GM11168 (cell line): ENCODE results near the gene TKTL1.

Experiments
- in situ Hi-C: fragments of 300-500 bp; cut with MboI; formaldehyde crosslinking; loops from one replicate; pipeline ENCODE4 v1.12.0; 2022; ENCODE audit warnings: low sequenced_read_pairs; ENCODE audit not compliant: unreplicated experiment

TKTL1 gene

DNA sequence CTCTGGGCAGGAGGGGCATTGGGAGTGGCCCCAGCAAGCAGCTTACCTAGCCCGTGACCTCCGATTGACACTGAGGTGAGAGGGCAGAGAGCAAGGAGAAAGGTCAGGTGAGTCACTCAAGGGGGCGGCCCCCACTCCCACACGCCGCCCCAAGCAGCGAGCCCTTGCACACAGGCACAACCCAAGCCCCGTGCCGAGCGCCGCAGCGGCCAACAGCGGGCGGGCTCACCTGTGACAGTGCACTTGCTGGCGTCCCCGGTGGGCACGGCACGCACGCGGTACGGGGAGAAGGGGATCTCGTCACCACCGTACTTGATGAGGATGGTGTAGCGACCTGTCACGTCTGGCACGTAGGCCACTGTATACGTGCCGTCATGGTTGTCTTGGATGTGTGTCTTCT is 61.6 kb downstream of the TKTL1 start:
- in situ Hi-C loops, result no loop called here

DNA sequence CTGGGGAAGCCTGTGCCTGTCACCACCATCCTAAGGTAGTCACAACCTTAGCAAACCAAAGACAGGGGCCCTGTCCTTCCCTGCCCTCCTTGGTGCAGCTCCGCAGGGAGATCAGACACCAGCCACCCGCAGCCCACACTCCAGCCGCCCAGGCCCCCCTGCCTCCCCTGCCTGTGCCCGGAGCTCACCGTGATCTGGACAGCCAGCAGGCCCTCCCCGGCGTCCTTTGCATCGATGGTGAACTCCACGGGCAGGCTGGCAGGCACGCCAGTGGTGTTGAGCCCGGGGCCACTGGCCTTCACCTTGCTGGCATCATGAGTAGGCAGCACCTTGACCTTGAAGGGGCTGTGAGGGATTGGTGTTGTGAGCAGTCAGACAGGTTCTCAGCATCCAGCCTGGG is 62.4 kb downstream of the TKTL1 start:
- in situ Hi-C loops, result no loop called here

DNA sequence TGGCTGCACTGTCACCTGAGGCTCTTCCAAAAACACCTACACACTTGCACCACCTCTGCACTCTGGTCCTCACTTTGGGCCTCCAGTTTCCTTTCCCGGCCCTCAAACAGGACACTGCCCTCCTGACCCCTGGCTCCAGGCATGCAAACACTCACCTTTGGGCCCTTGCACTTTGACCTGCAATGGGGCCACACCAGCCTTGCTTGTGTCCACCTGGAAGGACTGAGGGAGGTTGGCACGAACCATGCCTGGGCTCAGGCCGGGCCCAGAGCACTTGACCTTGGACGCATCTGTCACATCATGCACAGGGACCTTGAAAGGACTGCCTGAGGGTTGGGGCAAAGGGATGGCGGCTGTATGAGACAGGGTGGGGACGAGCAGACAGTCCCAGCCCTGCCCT is 63.2 kb downstream of the TKTL1 start:
- in situ Hi-C loops, result no loop called here

DNA sequence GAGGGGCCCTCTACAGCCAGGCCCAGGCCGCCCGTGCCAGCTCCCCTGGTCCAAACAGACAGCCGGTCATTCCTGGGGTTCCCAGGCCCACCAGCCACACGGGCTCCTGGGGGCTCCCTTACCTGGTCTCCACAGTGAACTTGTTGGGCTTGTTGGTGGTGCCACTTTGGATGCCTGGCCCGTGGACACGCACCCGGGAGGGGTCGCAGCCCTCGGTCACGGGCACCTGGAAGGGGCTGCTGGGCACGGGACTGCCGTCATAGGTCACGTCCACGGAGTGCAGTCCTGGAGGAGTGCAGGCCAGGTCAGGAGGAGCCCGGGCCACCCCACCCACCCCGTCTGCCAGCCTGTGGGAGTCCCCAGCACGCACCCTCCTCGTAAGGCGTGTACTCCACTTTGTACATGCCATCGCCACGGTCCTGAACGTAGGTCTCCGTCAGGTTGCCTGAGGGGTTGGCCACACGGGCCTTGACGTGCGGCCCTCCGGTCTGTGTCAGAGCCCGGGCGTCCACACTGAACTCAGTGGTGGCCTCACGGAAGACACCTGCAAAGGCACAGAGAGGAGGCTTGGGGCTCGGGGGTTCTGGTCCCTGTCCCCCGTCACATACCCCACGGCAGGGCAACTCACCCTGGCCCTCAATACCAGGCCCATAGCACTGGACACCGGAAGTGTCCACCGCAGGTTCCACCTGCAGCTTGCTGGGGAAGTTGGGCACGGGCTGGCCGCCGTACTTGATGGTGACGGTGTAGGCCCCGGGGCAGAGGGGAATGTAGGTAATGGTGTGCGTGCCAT is 64.0 kb downstream of the TKTL1 start:
- in situ Hi-C loops, result no loop called here

DNA sequence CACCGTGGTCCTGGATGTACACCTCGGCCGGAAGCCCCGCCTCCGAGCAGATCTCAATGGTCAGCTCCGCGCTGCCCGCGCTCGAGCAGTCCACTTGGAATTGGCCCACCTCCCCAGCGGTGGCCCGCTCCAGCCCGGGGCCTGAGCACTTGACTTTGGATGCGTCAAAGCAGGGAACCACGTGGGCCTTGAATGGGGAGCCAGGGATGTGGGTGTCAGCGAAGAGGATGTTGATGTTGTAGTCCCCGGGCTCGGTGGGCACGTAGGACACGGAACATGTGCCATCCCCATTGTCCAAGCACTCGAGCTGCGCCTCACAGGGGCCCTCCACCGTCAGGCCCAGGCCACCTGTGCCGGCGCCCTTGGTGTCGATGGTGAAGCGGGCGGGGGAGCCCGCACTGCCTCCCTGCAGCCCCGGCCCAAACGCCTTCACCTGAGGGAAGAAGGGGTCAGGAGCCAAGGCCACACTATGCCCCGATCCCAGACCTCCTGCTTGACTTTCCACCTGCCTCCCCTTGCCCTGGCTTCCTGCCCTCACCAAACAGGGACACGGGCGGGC is 64.6 kb downstream of the TKTL1 start:
- in situ Hi-C loops, result no loop called here

DNA sequence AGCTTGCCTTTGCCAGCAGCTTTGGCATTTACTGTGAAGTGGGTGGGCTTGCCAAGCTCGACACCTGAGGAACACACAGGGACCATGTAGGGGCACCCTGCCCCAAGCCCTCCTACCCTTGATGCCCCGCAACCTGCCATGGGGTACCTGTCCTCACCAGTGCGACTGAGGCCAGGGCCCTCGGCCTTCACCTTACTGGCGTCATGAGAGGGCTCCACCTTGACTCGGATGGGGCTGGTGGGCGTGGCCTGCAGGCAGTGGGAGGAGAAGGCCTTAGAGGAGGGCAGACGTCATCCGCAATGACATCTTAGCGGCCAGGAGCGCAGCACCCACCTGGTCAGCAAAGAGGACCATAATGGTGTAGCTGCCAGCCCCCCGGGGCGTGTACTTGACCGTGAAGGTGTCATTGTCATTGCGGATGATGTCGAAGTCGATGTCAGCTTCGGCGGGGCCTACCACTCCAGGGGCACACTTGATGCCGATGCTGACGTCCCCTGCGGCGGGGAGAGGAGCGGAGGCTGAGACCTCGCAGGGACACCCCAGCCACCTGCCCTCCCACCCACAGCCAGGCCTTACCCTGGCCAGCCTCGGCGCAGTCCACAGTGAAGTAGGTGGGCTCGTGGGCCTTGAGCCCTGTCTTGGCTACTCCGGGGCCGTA is 66.6 kb downstream of the TKTL1 start:
- in situ Hi-C loops, result no loop called here

DNA sequence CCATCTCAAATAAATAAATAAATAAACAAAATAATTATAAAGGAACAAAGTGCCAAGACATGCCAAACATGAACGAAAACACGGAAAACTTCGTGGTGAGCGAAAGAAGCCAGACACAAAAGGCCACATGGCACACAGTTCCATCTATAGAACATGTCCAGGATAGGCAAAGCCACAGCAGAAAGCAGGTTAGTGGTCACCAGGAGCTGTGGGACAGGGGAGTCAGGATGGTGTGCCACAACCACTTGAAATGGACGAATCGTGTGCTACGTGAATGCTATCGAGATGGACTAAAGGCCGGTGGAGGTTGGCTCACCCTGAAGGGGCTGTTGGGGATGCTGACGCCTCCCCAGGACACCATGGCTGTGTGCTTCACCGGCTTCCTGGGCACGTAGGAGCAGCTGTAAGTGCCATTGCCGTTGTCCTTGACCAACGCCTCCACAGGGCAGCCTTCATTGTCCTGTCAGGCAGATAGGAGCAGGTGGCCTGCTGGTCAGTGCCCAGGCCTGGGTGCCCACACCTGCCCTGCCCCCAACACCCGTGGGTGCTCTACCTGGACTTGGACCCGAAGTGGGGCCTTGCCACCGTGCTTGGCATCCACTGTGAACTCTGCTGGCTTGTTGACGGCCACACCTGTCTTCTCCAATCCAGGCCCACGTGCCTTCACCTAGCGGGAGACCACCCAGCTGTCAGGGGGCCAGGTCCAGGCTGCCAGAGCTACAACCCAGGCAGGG is 68.3 kb downstream of the TKTL1 start:
- in situ Hi-C loops, result no loop called here

DNA sequence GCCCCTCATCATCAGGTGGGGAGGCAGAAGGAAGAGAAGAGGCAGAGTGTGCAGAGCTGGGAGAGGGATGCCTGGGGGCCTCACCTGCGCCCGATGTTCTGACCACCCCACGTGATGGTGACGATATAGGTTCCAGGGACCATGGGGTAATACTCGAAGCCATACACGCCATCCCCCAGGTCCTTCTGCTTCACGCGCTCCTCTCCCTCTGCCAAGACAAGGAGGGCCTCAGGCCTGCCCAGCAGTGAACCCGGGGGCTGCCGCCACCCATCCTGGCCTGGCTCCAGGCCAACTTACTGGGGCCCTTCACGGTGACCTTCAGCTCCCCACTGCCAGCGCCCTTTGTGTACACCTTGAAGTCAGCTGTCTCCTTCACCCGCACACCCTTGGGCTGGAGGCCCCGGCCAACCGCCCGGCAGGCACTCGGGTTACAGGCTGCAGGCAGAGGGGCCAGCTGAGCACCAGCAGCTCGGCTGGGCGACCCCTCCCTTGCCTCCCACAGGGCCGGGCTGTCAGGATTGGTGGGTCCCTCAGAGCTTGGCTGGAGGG is 69.5 kb downstream of the TKTL1 start:
- in situ Hi-C loops, result no loop called here

DNA sequence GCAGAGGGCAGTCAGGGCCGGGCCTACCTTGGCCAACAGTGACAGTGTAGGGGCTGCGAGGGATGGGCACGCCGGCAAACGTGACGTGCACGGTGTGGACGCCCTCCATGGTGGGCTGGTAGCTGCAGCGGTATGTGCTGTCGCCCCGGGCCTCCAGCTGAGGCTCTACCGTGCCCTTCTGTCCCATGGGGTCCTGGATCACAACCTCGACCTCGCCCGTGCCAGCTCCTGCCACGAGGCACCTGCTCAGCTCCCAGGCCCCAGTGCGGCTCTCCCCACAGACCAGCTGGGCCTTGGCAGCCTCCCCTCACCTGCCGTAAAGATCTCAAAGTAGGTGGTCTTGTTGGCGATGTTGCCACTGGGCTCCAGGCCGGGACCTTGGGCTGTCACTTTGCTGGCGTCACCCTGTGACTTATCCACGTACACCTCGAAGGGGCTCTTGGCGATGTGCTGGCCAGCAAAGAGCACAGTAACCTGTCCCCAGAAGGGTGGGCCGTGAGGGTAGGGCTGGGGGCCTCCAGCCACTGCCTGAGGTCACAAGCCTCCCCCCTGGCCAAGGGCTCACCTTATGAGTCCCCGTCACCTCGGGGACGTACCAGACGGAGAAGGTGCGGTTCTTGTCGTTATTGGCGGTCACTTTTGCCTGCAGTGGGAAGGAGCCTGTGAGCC is 70.5 kb downstream of the TKTL1 start:
- in situ Hi-C loops, result no loop called here

DNA sequence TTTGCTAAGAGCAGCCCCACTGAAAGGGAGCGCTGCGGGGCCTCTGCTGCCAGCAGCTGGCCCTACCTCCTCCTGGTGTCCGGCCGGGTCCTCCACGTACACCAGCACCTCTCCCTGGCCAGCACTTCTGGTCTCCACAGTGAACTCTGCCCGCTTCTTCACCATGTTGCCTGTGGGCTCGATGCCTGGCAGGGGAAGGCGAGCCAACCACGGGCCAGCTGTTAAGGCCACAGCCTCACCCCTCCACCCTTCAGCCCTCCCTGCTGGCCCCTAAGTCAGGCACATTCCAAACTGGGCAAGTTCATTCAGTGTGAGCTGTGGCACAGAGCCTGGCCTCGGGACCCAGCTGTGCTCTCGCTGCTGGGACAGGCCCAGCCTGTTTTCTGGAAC is 71.1 kb downstream of the TKTL1 start:
- in situ Hi-C loops, result no loop called here

DNA sequence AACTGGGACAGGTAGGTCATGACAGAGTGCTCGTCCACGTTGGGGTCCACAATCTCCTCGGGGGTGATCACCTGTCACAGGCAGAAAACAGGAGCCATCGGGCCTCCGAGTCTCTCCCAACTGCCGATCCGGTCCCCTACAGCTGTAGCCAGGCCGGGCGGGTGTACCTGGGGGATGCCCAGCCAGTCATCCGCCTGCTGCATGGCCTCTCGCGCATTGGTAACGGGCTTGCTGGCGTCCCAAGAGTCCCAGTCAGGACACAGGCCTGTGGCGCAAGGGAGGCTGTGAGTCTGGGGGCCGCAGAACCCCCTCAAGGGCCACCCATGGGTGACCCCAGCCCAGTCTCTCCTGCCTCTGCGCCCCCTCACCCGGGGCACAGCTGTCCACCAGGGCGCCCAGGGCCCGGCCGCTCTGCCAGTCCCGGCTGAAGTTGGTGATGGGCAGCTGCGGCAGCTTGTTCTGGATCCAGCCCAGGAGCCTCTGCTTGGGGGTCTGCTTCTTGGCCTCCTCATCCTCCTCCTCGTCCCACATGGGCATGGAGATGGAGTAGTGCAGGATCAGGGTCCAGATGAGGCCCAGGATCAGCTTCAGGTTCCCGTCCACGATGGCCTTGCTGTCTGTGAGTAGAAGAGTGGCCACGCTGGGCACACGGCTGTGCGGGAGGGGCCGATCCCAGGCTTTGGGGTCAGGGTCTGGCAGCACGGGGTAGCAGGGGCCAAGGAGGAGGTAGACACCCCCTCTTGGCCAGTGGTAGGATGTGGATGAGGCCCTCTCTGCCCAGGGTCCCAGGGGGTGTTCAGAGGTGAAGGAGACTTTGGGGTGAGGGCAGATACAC is 72.1 kb downstream of the TKTL1 start:
- in situ Hi-C loops, result no loop called here

DNA sequence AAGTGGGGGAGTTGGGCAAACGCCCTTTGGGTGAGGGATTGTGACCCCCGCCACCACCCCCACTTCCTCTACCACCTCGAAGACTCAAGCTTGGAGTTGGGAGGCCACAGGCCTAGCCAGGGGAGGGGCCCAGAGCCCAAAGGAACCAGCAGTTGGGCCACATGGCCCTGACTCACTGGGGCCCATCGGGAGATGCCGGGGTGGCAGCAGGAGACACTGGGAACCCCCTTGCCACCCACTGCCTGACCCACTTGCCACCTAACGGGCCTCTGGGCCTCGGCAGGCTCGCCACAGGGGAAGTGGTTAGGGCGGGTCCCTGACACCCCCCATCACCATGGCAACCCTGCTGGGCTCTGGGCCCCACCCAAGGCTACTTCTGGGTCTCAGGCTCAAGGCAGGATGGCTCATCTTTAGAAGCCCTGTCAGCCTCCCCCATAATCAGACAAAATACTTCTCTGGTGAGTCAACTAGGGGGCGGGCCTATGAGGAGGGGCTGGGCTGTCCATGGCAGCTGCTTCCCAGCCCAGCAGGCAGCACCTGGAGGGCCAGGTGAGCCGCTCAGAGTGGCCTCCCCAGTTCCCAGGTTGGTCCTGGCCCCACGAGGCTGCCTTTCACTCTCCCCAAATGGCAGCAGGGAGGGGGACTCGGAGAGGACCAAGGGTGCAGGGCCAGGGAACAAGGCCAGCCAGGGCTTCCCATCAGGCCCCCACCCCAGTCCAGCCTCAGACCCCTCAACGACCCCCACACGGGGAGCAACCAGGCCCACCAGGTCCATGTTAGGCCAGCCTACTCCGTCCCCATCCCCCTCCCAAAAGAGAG is 73.2 kb downstream of the TKTL1 start:
- in situ Hi-C loops, result no loop called here

DNA sequence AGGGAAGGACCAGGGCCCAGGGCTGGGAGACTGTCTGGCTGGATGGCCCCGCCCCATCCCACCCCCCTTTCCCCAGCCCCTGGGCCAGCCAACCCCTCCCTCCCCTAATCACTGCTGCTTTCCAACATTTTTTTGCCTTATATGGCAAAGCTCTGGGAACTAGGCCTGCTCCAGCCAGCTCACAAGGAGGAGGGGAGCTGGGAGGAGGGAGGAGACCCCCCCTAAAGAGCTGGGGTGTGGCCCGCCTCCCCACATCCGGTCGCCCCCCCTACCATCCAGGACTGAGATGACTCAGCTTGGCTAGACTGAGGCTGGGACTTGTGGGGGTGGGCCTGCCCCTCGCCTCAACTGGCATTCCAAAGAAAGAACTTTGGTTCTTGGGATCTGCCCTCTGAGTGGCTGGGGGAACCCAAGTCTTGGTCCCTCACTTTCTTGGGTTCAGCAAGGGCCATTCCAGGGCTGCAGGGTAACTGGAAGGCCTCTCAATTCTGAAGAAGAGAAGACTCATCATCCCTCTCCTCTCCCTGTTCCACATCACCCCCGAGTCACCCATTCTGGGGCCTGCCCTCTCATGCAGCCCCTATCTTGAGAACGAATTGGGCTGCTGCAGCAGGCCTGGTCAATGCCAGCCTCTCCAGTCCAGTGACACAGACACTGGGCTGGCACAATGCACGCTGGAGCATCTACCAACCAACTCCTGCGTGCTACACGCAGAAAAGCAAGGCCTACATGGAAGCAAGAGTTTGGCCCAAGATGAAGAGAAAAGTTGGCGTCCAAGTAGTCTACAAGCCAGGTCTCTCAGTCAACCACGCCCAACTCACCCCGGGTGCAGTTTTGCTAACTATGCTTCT is 74.1 kb downstream of the TKTL1 start:
- in situ Hi-C loops, result no loop called here

DNA sequence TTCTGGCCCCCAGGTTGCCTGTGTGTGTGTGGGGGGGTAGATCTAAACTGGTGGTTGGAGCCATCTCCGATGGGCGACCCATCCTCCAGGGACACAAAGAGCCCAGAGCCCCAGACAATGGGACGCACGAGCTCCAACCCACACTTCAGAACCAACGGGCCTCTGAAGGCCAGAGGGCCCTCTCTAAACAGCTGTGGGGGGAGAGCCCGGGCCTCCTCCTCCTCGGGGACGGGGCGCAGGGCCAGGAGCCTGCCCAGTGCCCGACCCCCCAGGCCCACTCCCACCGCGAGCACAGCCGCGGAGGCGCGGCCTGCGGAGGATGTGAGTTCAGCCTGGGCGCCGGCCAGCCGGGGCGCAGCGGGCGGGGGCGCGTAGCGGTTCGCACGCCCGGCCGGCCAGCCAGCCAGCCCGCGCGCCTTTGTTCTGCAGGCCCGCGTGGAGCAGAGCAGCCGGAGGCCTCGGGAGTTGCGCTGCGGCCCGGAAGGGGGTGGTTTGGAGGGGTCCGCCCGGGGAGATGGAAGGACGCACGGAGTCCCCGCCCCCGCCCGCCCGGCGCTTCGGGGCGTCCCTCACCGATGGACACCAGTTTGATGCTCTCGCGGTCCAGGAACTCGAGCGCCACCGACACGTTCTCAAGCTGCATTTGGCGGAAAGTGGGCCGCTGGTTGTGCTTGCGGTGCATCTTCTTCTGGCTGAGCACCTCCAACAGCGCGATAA is 74.9 kb downstream of the TKTL1 start:
- in situ Hi-C loops, result no loop called here

DNA sequence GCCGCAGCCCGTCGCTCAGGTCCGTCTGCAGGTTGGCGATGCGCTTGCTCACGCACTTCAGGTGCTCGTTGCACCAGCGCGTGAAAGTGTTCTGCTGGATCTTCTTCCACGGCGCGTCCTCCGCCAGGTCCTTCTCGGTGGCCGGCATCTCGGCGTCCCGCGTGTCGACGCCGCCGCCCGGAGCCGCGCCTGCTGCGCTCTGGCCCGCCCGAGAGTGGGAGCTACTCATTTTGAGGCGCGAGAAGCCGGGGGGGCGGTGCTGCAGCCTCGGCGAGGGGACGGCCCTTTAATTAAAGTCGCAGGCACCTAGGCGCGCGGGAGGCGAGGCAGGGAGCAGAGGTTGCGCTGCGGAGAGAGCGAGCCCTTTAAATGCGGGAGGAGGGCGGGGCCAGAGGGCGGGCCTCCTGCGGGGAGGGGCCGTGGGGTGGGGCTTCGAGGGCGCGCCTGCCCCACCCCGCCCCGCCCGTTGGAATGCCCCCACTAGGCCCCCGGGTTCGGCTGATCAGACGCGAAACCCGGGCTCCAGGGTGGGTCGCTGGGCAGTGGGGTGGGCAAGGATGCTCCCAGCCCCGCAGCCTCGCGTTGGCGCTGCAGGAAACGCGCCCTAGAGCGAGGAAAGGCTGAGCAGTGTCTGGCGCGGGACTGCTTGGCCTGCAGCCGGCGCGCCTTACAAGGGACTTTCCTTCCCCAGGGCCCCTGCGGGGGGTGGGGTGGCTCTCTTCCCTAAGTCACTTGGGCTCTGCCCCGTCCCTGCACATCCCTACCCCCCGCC is 75.6 kb downstream of the TKTL1 start:
- in situ Hi-C loops, result no loop called here

DNA sequence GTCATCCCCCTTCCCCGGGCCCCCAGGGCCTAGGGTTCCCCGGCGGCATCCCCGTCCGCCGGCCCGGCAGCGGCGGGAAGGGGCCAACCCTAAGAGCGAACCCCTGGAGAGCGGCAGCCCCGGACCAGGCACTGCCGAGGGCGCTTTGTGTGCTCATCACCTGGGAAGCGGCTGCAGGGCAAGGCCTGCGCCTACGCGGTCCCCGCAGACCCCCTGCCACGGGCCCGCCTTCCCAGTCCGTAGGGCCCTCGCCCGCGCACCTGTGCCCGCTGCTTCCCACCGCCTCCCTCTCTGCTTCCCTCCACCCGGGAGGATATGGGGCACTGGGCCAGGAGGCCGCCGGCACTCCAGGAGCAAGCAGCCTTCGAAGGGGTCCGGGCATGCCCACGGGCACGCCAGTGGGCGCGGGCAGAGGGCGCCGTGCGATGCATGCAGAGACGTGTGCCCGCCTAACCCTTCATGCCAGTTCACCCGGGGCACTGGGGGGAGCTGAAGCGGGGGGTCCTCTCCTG is 76.2 kb downstream of the TKTL1 start:
- in situ Hi-C loops, result no loop called here
